K562 treated with DMSO at 1 percent for 12 hours (cell line): Measurements from ENCODE around the gene HNRNPA2B1. TPM values are rescaled to one million over a fixed set of nuclear protein-coding genes. Genes with fewer than 3 reads are reported as not detected.

Experiments used
- total RNA-seq: library from RNA; unstranded; fragments of 300-600 nt; gene quantifications from 2 replicates; pipeline ENCODE4 v1.2.3, GENCODE V29; 2022; ENCODE audit not compliant: insufficient read depth

Gene HNRNPA2B1
- 321 and 553 TPM in 2 replicates for total RNA-seq

DNA sequence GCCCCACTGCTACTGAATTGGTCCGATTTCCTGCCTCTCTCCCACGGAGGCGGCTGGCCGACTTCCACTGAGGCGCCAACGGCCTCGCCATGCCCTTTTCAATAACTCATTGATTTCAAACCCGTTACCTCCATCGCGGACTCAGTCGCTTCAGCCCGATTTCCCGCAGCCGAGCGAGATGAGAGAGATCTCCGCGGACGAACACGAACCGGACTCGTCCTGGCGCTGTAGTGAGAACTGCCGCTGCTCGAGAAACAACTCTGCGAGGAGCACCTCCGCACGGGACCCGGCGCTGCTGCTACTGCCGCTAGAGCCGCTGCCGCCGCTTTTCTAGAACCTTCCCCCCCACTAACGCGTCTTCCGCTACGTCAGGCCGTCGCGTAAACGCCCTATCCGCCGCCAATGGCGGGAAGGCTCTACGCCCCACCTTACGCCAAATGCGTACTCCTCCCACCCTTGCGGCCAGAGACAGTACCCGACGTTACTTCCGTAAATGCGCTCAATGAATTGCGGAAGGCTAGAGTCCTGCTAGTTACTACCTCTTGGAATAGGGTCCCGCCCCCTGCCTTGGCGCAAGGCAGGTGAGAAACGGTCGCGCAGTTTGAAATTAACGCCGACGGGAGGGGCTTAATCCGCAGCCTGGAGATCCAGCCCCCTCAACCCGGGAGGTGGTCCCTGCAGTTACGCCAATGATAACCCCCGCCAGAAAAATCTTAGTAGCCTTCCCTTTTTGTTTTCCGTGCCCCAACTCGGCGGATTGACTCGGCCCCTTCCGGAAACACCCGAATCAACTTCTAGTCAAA, at the start of gene HNRNPA2B1:
Gene HNRNPA2B1 (minus strand): TSS at position 303 of the 803 bp plus-strand sequence. CDS start 169 bp downstream, at position 134.

DNA sequence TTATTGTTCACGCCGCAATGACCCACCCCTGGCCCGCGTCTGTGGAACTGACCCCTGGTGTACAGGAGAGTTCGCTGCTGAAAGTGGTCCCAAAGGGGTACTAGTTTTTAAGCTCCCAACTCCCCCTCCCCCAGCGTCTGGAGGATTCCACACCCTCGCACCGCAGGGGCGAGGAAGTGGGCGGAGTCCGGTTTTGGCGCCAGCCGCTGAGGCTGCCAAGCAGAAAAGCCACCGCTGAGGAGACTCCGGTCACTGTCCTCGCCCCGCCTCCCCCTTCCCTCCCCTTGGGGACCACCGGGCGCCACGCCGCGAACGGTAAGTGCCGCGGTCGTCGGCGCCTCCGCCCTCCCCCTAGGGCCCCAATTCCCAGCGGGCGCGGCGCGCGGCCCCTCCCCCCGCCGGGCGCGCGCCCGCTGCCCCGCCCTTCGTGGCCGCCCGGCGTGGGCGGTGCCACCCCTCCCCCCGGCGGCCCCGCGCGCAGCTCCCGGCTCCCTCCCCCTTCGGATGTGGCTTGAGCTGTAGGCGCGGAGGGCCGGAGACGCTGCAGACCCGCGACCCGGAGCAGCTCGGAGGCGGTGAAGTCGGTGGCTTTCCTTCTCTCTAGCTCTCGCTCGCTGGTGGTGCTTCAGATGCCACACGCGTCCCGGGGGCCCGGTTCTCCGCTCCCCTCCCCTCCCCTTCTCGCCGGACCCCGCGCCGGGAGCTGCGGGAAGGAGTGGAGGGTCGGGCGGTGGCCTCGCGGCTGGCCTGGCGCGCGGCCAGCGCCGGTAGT, 887 bp upstream of the HNRNPA2B1 start, which contains the start of gene CBX3:
Gene CBX3 (plus strand): TSS at position 499 of the 772 bp plus-strand sequence. CDS start 1,254 bp downstream, outside the sequence.

DNA sequence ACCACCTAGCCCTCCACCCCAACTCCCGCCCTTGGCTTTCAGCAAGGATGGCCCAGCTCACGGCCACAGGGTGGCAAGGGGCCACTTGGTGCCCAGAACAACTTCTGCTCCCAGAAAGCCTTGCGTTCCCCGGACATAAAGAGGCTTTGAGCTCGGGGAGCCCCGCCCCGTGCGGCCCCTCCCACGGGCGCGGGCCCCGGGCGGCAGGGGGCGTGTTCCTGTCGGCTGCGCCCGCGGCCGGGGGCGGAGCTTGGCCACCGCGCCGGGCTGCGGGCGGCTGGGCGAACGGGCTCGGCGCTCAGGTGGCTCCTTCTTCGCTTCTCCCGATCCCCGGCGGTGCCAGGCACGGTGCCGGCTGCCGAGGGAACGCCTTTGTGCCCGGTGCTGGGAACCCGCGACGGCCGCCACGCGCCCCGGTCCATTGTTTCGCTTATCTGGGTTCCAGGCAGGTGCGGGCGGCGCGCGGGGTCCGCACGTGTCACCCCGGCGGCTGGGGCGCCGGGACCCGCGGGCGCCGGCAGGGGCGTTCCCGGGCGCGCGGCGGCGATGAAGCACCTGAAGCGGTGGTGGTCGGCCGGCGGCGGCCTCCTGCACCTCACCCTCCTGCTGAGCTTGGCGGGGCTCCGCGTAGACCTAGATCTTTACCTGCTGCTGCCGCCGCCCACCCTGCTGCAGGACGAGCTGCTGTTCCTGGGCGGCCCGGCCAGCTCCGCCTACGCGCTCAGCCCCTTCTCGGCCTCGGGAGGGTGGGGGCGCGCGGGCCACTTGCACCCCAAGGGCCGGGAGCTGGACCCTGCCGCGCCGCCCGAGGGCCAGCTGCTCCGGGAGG, 48.4 kb downstream of the HNRNPA2B1 start, which contains the start of gene NFE2L3:
Gene NFE2L3 (plus strand): TSS at position 246 of the 829 bp plus-strand sequence. CDS start 301 bp downstream, at position 547.

Other genes with a start within 250 kb of the HNRNPA2B1 start
- 6.7 and 14.7 TPM in 2 replicates for gene NFE2L3, start 48.5 kb downstream of the HNRNPA2B1 start, total RNA-seq
- 89.9 and 175 TPM in 2 replicates for gene CBX3, start 999 bp upstream of the HNRNPA2B1 start, total RNA-seq
- 6.5 and 17.0 TPM in 2 replicates for gene SNX10, start 91.1 kb upstream of the HNRNPA2B1 start, total RNA-seq